Stimulated activated CD4-positive, alpha-beta T cell treated with anti-CD3 and anti-CD28 coated beads, Interleukin-2, amount 100 ng/mL, for 48 hours (primary cell): ENCODE measurements around the gene SCAANT1.

Experiments
- DNase-seq, 2 donors: peaks; one replicate each; pipeline ENCODE4 v3.0.0-alpha.2; 2020

SCAANT1 gene

DNA sequence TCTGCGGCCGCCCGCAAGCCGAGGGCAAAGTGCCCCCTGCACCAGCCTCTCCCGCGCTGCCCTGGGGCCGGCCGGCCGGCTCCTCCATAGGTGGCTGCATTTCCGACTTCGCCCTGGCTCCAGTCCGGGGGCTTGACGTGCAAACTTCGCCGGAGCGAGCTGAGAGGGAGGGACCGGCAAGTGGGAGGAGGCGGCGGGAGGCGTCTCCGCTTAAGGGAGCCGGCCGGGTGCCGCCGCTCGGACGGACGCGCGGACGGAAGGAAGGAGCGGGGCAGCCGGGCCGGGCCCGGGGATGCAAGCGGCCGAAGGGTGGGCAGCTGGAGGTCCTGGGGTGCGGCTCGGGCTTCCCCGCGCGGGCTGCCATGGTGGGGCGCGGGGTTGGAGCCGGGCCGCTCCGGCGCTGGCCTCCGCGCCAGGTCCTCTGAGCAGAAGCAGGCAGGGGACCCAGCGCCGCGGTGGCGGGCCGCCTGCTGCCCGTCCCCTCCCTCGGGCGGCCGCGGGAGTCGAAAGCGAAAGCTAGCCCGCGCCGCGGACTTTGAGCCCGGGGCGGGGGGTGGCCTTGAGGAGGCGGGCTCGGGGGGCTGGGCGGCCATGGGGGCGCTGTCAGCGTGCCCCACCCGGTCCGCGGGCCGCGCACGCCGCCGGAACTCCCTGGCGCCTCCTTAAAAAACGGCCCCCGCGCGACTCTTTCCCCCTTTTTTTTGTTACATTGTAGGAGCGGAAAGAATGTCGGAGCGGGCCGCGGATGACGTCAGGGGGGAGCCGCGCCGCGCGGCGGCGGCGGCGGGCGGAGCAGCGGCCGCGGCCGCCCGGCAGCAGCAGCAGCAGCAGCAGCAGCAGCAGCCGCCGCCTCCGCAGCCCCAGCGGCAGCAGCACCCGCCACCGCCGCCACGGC lies at the start of gene SCAANT1:
Gene SCAANT1, minus strand, starts transcription at position 511 of the 895 bp plus-strand sequence.
- peak; percentile 65 for DNase-seq

DNA sequence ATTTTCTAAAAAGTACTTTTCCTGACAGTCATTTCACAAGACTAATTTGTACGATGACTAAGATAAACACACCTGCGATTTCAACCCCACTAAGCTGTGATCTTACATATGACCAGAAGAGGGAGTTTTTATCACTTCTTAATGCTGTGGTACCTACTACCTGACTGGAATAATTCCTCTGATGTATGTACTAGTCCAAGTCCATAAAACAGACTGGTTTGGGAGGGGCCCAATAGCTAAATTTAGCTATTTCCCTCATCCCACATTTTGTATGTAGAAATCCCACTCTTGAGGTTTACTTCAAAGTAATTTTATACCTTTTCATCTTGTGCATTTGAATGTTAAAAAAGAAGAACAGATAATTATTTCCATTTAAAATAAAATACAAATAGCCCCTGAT lies 49.7 kb upstream of the SCAANT1 start:
- no peak for DNase-seq

DNA sequence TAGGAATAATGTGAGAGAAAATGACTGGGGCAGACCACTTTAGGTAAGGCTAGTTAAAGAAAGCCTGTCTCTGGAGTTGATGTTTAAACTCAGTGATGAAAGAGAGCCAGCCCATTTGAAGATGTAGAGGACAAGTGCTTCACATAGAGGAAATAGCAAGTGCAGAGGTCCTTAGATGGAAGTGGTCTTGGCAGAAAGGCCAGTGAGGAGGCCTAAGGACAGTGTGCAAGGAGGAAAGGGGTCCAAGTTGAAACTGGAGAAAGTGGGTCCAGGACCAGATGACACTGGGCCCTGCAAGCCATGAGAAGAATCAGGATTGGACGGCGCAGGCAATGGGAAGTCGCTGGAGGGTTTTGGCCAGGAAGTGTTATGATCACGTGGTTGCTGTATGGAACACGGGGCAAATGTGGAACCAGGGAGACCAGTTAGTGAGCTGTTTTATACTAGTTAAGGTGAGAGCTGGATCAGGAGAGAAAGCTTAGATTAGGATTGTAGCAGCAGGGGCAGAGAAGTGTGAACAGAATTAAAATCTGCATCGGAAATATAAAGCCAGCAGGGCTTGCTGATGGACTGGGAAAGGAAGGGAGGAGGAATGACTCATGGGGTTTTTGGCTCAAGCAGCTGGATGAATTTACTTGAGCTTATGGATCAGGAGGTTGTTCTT lies 48.0 kb upstream of the SCAANT1 start:
- no peak for DNase-seq

DNA sequence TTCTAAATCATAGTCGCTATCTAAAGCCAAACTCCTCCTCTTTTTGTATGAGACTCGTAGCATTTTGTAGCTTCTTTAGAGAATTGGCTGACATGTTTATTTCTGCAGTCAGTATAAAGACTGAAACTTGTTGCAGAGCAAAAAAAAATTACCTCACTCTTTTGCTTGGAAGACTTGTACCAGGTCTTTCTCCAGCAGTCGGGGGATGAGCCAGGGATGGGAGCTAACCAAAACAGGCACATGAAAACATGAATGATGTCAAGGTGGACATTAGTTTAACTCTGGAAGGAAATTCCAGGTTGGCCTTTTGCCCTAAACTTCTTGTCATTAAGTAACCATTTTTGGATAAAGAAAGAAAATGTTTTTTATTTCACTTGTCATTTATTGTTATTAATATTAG lies 47.0 kb upstream of the SCAANT1 start:
- no peak for DNase-seq

DNA sequence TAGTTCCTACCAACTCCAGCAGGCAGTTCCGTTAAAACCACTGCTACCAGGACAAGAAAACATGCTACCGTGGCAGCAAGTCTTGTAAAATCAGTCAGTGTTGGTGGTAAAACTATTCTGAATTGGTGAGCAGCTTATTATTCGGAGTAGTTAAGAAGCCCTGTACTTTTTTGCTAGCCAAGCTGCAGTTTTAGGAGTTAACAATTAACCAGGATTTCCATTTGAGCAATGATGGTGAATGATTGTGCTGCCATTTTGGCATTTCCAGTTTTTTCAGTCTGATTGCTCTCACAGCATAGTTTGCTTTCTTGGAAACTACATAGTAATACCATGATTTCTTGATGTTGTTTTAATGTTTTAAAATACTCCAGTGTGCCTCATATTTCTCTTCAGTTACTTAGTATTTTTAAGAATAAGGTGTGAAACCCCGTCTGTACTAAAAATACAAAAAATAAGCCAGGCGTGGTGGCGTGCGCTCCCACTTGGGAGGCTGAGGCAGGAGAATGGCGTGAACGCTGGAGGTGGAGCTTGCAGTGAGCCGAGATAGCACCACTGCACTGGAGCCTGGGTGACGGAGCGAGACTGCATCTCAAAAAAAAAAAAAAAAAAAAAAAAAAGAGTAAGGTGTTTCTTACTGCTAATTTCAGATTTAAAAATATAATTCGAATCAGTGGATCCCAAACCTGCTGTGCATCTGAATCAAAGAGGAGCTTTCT lies 43.8 kb upstream of the SCAANT1 start:
- DNase-seq, result no peak

DNA sequence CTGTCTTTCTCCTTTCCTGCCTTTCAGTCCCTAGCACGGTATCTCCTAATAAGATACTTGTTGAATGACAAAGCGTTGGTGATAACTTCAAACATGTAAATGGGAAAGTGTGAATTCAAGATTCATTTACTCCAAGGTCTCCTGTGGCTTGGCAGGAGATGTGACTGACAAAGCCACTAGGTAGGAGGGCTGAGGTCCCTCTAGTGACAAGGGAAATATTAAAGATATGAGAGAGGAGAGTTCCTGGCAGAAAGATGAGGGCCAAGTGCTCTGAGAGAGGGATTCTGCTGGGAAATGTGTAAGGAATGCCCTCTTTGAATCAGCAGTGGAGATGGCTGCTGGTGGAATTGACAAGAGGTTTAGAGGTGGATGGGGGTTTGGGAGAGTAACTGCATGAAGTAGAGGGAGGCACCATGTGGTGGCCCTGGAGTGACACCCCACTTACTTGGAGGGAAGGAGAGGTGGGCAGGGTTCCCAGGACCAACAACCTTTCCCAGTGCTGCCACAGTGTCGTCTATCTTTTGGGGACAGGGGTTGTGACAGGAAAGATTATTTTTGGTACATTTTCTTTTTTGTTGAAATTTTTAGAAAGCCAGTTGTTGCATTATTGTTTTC lies 43.0 kb upstream of the SCAANT1 start:
- no peak for DNase-seq

DNA sequence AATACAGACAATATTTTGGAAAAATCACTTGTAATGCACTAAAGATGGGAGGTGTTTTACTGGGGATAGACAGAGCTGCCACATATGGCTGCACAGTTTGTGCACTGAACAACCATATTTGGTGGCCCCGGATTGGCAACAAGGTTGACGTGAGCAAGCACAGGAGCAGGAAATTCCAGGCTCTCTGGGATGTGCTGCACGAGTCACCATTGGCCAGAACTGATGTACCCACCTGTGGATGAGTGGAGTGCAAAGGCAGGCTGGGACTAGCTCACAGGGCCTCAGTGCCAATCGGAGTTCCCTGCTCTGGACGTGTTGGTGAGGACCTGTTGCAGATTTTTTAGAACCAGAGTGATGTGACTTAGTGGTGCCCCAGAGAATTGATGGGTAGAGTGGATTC lies 42.0 kb upstream of the SCAANT1 start:
- no peak for DNase-seq

DNA sequence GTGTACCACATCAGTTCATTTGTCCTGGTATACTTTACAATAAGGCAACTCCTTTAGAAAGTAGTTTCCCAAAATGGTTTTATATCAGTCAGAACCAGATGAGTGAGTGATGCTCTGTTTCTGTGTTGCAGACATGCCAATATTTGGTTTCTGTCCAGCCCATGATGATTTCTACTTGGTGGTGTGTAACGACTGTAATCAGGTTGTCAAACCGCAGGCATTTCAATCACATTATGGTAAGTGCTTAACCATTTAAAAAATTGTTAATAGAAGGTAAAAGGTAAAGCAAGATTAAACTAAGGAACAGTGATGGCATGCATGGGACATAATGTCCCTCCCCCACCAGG lies 40.0 kb upstream of the SCAANT1 start:
- no peak for DNase-seq

DNA sequence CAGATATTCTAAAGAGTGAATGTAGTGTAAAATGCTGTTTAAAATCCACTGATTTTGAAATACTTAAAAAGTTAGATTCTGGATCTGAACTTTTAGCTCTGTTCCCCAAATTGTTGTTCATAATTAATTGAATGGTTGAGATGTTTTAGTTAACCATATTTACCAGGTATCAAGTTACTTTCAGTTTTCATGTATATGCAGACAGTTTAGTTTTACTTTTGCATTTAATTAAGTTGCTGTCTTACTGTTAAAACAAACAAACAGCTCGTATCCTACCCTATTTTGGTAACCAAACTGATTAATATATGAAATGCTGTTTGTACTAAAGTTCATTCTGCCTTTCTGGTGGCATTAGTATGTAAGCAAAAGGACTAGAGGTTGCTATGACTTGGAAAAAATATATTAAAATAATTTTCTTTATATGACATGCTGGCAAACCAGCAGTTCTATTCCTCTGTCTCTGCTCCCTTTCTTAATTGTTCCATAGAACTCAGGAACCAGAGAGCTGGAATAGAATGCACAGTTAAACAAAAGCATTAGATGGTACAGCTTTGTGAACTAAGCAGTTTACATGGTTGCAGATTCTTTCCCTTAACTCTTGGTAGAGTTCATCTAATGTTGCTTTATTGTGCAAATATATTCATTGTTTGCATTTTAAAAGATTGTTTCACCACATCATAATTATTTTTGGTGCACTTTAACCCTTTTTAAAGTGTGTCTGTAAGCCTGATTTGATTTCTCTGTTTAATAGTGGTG lies 39.5 kb upstream of the SCAANT1 start:
- DNase-seq, result no peak

DNA sequence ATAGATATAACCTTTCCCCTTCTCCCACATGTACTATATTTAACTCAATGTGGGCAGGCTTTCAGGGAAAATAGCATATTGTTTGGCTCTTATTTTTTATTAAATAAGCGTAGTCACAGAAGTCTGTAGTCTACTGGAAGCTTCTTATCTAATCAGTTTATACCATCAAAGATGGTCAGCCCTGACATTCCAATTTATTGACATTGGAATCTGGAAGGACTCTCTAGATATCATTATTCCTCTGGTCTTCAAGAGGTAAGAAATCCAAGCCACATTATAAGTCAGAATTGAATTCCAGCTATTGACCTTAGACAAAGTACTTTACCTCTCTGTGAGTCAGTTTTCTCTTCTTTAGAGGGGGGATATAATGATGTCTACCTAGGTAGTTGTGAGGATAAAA lies 38.5 kb upstream of the SCAANT1 start:
- DNase-seq, result no peak

DNA sequence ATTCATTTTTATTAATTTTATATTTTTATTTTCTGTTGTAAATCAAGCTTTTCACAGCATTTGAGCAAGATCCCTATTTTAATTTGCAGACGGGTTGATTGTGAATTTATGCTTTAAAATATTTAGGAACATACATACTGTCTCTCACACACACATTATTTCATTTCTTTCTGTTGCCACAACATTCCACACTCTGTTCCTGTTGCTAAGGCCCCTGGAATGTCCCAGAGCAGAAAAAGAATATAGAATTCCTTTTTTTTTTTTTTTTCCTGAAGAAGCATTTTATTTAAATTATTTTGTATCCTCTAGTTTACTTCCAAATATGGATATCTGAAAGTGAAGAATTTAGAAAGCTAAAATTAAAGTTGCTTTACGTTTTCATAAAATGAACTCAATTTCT lies 36.8 kb upstream of the SCAANT1 start:
- no peak for DNase-seq

DNA sequence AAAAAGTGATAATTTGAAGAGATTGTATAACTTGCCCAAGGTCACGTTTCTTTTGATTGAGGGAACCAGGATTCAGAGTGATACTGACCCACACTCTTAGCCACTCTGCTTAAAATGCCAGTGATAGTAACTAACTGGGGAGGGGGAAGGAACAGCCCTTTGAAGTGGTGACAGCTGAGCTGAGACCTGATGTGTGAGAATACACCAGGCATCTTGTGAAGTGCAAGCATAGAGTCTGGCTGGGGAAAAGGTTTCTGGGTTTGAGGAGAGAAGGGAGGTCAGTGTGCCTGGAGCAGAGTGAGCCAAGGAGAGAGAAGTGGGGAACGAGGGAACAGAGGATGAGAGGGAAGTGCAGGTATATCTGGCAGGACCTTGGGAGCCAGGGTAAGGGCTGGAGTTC lies 35.4 kb upstream of the SCAANT1 start:
- DNase-seq, result no peak

DNA sequence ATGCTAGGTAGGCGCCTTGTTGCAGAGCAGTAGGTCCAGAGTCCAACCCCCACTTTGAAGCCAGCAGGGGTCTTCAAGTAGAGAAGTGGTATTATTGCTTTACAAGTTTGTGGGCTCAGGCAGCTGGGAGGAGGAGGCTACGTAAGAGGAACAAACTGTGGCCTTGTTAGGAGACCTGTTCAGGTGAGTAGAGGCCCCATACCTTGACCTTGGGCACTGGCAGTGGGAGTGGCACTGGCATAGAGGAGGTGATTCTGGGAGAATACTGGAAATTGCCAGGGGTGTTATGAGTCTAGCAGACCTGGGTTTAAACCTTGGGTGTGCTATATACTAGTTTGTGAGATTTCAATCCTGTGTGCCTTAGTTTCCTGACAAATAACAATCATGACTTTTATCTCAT lies 34.6 kb upstream of the SCAANT1 start:
- no peak for DNase-seq

DNA sequence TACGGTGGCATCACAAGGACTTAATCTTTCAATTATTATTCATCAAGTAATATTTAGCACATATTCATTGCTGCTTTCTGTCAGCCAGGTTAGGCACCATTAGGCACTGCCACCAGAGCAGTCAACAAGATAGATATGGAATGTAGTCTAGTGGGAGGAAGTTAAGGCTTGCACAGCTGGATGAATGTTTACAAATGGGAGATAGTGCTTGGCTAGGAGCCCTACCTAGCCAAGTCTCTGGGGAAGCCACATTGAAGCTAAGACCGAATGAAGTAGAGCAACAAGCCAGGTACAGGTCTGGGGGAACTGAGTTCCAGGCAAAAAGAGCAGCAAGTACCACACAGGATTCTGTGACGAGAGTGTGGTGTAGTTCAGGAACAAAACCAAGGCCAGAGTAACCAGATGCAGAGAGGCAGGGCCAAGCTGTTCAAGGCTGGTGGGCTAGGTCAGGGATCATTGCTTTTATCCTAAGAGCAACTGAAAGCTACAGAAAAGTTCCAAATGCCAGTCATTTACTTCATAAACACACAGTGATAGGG lies 33.4 kb upstream of the SCAANT1 start:
- no peak for DNase-seq

DNA sequence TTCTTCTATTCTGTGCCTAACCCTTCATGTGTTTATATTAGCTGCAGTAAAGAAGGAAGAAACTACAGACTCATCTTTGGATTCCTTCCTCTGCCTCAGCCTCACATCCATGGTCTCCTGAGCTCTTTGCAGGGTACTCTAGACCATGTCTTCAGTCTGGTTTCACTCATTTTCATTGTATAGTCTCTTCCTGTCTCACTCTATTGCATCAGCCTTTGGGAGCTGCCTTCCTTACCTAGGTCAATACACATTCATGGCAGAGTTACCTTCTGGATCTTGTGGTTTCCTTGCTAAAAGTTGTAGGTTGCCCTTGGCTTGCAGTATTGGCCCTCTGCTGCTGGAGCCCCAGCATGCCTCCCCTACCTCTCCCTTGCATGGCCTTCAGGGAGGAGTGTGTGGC lies 31.5 kb upstream of the SCAANT1 start:
- no peak for DNase-seq

DNA sequence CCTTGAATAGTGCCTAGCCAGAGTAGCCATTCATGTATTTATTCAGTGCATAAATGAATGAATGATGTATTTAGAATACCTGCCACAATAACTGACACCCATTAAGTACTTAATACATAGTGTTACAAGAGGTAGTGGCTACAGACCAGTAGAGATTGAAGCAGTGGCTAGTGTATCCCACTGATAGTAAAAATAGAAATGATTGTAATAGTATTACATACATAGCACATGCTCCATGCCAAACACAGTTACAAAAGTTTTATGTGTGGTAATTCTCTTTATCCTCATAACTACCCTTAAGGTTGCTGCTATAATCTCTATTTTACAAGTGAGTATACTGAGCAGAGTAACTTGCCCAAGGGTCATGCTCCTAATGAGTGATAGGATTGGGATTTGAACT lies 30.3 kb upstream of the SCAANT1 start:
- DNase-seq, result no peak

DNA sequence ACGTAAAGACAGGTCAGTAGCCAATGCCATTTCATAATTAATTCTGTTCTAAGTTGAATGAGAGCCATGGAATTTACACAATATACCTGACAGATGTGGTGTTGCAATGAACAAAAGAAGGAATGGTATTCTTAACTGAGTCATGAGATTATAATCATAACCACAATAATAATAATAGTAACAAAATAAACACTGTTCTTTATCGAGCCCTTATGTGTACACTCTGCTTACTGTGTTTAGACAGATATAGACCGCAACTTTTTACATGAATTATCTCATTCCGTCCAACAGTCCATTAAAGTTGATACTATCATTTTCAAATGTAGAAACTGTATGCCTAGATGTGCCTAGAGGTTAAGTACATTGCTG lies 28.2 kb upstream of the SCAANT1 start:
- no peak for DNase-seq

DNA sequence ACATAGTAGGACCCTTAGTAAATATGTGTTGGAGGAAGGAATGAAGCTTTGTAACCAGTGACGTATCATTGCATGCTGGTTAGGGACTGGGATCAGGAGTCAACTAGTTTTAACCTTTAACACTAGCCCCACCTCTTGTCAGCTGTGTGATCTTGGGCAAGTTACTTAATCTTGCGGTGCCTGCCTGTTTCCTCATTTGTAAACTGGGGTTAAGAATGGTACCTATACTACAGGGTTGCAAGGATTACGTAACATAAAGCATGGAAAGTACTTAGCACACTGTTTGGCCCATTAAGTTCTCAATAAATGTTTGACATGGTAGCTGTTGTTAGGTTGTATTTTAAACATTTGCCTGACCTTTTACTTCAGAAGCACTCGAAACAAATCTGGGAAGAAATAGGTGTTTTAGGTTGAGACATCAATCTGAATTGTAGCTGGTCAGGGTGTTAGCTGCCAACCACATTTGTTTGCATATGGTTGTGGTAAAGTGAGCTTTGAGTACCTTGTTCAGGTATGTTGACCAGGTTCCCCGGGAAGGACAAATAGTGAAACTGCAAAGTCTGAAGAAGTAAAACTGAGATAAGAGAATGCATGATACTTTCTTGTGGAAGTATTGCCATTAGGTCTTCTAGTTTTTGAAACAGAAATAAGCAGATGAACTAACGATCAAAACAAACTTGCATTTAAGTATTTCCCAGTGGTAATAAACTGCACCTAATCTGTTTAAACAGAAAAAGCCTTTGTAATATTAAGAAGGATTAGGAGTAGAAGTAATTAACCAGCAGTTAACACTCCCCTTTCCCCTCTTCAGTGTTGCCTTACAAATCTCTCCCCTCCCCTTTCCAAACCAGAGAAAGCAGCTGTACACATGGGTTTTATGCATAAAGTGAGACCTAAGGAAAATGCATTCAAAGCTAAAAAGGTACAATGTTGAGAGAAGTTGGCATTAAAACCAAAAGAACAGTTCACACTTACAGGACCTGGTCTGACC lies 25.8 kb upstream of the SCAANT1 start:
- no peak for DNase-seq

DNA sequence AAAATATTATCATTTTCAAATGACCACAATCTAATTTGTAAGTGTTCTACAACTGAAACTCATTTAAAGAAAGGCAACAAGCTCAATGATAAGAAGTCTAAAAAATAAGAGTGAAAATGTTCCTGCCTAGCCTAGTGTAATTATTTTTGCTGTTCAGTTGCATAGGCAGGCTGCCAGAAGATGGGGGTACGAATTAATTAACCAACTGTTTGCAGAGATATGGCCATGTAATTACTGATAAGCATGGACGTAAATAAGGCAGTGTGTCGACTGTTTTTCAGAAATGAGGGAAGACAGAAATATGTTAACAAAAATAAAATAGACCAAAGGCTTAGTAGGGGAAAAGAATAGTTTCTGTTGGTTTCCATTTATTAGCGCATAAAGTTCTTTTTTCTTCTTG lies 24.7 kb upstream of the SCAANT1 start:
- no peak for DNase-seq

DNA sequence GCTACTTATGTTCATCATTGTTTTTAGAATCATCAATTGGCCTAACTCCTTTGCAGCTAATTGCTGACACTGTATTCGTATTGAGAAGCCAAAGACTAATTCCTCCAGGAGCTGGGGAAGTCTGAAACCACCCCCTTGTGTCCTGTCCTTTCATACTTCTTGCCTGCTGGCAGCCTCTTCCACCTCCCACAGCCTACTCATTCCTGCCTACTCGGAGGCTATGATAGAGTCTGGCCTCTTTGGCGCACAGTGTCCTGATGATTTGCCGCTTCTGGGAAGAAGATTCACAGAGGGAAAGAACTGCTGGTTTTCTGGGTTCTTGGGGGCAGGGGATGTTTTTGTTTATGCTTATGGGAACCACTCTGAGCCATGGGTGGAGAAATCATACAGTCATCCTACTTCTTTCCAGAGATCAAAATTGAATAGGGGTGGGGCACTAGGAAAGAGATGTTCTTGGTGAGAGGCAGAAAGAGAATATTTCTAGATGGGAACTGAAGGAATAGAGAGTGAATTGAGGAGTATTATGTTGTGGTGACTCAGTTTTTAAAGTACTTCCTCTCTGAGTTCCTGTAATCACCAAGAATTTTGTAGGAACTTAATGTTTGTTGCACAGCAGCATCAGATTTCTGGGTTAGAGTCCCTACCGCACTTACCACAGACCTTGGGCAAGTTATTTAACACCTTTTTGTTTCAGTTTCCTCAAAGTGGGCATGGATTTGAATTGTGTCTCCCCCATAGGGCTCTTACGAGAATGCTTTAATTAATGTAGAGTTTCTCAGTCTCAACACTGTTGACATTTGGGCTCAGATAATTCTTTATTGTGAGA lies 22.1 kb upstream of the SCAANT1 start:
- no peak for DNase-seq
